HCT116 (cell line): ENCODE results near the gene A1CF. TPM values are rescaled to one million over a fixed set of nuclear protein-coding genes. Genes with fewer than 3 reads are reported as not detected.

Experiments
- ATAC-seq: fragments of 200-7000 bp; cut with Tn5 transposase; 2 replicates; pipeline ENCODE4 v1.9.1; 2020; ENCODE audit warnings: mild to moderate bottlenecking, moderate library complexity
- BruUV-seq: library from RNA; stranded (reverse); fragments of 400-500 nt; replicated peaks from 2 replicates; lab custom pipeline; 2021; lab: Mats Ljungman, UMichigan
- CTCF ChIA-PET: fragments of 300-600 bp; sonication (Branson Sonifier 250); formaldehyde crosslinking; loops from one replicate; lab custom pipeline; 2021; ENCODE audit warnings: antibody characterized with exemption; lab: Charles Lee
- POLR2A ChIA-PET: fragments of 300-600, 350-600 bp; sonication (Branson Sonifier 250); formaldehyde crosslinking; loops from one replicate; lab custom pipeline; 2021; ENCODE audit warnings: antibody characterized with exemption; lab: Charles Lee
- RAD21 ChIA-PET, 2 experiments: fragments of 300-600 bp; sonication (Branson Sonifier 250); formaldehyde crosslinking; loops; one replicate each; lab custom pipeline; 2023; ENCODE audit warnings: low total read pairs in 2 of 2; ENCODE audit not compliant: uncharacterized antibody in 2 of 2, unreplicated experiment in 2 of 2, low non-redundant PET in 1 of 2; lab: Charles Lee
- DNase-seq: peaks from one replicate; pipeline ENCODE4 v3.0.0-alpha.2; 2010; ENCODE audit warnings: low read depth, low spot score
- H2AFZ ChIP-seq: fragments of 200-600 bp; shearing (Covaris generic), sonication (generic); 2 replicates; pipeline ENCODE4 v1.6.1; 2017; ENCODE audit warnings: low read depth, mixed run types, mixed read lengths, antibody characterized with exemption, low read length; ENCODE audit not compliant: poor library complexity, severe bottlenecking
- H3K27ac ChIP-seq: 2 replicates; pipeline ENCODE4 v1.5.1; 2012; ENCODE audit warnings: low read depth, low read length
- H3K27me3 ChIP-seq: fragments of 200-600 bp; sonication (generic); 2 replicates; pipeline ENCODE4 v1.6.1; 2016; ENCODE audit warnings: mixed run types, low read length, mixed read lengths; ENCODE audit not compliant: insufficient read depth
- H3K36me3 ChIP-seq, 2 experiments: fragments of 200-500 bp in 1 of 2; fragments of 200-600 bp in 1 of 2; sonication (Bioruptor generic) in 1 of 2; sonication (generic) in 1 of 2; 2 replicates each; pipeline versions ENCODE4 v1.5.1 to v1.6.1; 2014 to 2016; ENCODE audit warnings: low read length in 2 of 2, inconsistent platforms in 1 of 2, mixed read lengths in 1 of 2, mixed run types in 1 of 2; ENCODE audit not compliant: insufficient read depth in 2 of 2, control insufficient read depth in 1 of 2
- H3K4me1 ChIP-seq, 2 experiments: fragments of 200-600 bp in 1 of 2; sonication (generic) in 1 of 2; 2 replicates each; pipeline versions ENCODE4 v1.5.1 to v1.6.1; 2012 to 2017; ENCODE audit warnings: low read length in 2 of 2, inconsistent platforms in 1 of 2, mild to moderate bottlenecking in 1 of 2, mixed read lengths in 1 of 2, mixed run types in 1 of 2, moderate library complexity in 1 of 2; ENCODE audit not compliant: insufficient read depth in 2 of 2, control insufficient read depth in 1 of 2
- H3K4me2 ChIP-seq: fragments of 200-600 bp; sonication (generic); 2 replicates; pipeline ENCODE4 v1.6.1; 2017; ENCODE audit warnings: mixed run types, low read length, mixed read lengths
- H3K4me3 ChIP-seq, 2 experiments: fragments of 200-600 bp in 1 of 2; sonication (generic) in 1 of 2; replicated peaks in 1 of 2; 2 replicates each; pipeline ENCODE4 v1.5.1; 2011 to 2016; ENCODE audit warnings: low read length in 2 of 2, control low read depth in 1 of 2, low read depth in 1 of 2, mild to moderate bottlenecking in 1 of 2, mixed read lengths in 1 of 2, mixed run types in 1 of 2
- H3K79me2 ChIP-seq: fragments of 200-600 bp; sonication (generic); 2 replicates; pipeline ENCODE4 v1.6.1; 2017; ENCODE audit warnings: mild to moderate bottlenecking, mixed run types, low read length, moderate library complexity, mixed read lengths; ENCODE audit not compliant: insufficient read depth
- H3K9ac ChIP-seq: fragments of 200-600 bp; sonication (generic); 2 replicates; pipeline ENCODE4 v1.6.1; 2016; ENCODE audit warnings: low read length, mixed read lengths
- H3K9me2 ChIP-seq: fragments of 200-600 bp; sonication (generic), shearing (Covaris generic); 2 replicates; pipeline ENCODE4 v1.6.1; 2017; ENCODE audit warnings: mixed run types, mild to moderate bottlenecking, moderate library complexity; ENCODE audit not compliant: insufficient read depth
- H3K9me3 ChIP-seq, 2 experiments: fragments of 200-500 bp in 1 of 2; fragments of 200-600 bp in 1 of 2; sonication (Bioruptor generic) in 1 of 2; sonication (generic) in 1 of 2; 2 replicates each; pipeline ENCODE4 v1.6.1; 2014 to 2017; ENCODE audit warnings: low read length in 2 of 2, mixed read lengths in 2 of 2, inconsistent platforms in 1 of 2, low read depth in 1 of 2, mild to moderate bottlenecking in 1 of 2, mixed run types in 1 of 2, moderate library complexity in 1 of 2; ENCODE audit not compliant: control insufficient read depth in 1 of 2, insufficient read depth in 1 of 2
- H4K20me1 ChIP-seq: fragments of 200-600 bp; sonication (generic), shearing (Covaris generic); 2 replicates; pipeline ENCODE4 v1.6.1; 2017; ENCODE audit warnings: mixed run types, mild to moderate bottlenecking, moderate library complexity; ENCODE audit not compliant: insufficient read depth
- CBX3 ChIP-seq: IDR thresholded peaks from 2 replicates; pipeline ENCODE4 v1.6.1; 2012; ENCODE audit warnings: low read depth
- EZH2 ChIP-seq: fragments of 200-600 bp; sonication (generic); IDR thresholded peaks from 2 replicates; pipeline ENCODE4 v1.6.1; 2017; ENCODE audit warnings: antibody characterized with exemption, mixed run types
- SP1 ChIP-seq: IDR thresholded peaks from 2 replicates; pipeline ENCODE4 v1.6.1; 2012; ENCODE audit warnings: low read depth
- ZBTB33 ChIP-seq: IDR thresholded peaks from 2 replicates; pipeline ENCODE4 v1.6.1; 2011; ENCODE audit warnings: mild to moderate bottlenecking, low read length, moderate library complexity; ENCODE audit not compliant: insufficient replicate concordance; ENCODE audit errors: extremely low read depth
- ZFX ChIP-seq: fragments of 450-650 bp; IDR thresholded peaks from 2 replicates; pipeline ENCODE4 v1.6.1; 2017
- intact Hi-C: fragments of 100-400 bp; cut with micrococcal nuclease; formaldehyde crosslinking; loops from 2 replicates; pipeline ENCODE4 v1.10.0; 2022
- total RNA-seq: library from RNA; stranded (reverse); gene quantifications from one replicate; pipeline ENCODE4 v1.2.1, GENCODE V29; 2021; ENCODE audit not compliant: unreplicated experiment

A1CF gene
- total RNA-seq, 1 experiment from 2014 or later = 0.30 TPM

GRCh38 chr10:50862719-50863118 lies 22.7 kb downstream of the A1CF start:
- intact Hi-C loops = no loop called here
- no TSS peak for BruUV-seq
- DNase-seq (no peak), ATAC-seq (no peak)
- RAD21 ChIA-PET = no interaction called here
- CTCF ChIA-PET = no interaction called here
- no peaks in the 10 kb centered on the region for H4K20me1 ChIP-seq
- no peak for TF ChIP-seq SP1
- no peak for TF ChIP-seq ZBTB33
- no peak for TF ChIP-seq ZFX
- no peak for TF ChIP-seq CBX3
- H3K4me3 ChIP-seq = no peak overlapping the region
- H3K9ac ChIP-seq = no peak overlapping the region
- H3K4me2 ChIP-seq = no peak overlapping the region
- POLR2A ChIA-PET = no interaction called here
- H2AFZ ChIP-seq = no peak overlapping the region
- H3K9me3 ChIP-seq = no peaks in the 10 kb centered on the region
- H3K4me1 ChIP-seq = peaks cover 4% of the 10 kb centered on the region in 2 experiments; a peak in 3 of 4 replicates
- H3K9me2 ChIP-seq = no peaks in the 10 kb centered on the region
- no peaks in the 10 kb centered on the region for H3K79me2 ChIP-seq
- H3K27me3 ChIP-seq = no peaks in the 10 kb centered on the region
- H3K27ac ChIP-seq = no peak overlapping the region
- H3K36me3 ChIP-seq = no peaks in the 10 kb centered on the region

- BruUV-seq = no TSS peak
- Histone ChIP-seq H3K27ac (no peak overlapping the region), H3K9me3 (no peaks in the 10 kb centered on the region), H3K36me3 (no peaks in the 10 kb centered on the region), H3K79me2 (no peaks in the 10 kb centered on the region), H3K9ac (no peak overlapping the region), H3K4me1 (peaks cover 9 to 16% of the 10 kb centered on the region in 2 experiments), H3K4me3 (no peak overlapping the region), H3K4me2 (no peak overlapping the region), H3K9me2 (no peaks in the 10 kb centered on the region), H2AFZ (no peak overlapping the region), H3K27me3 (no peaks in the 10 kb centered on the region), H4K20me1 (no peaks in the 10 kb centered on the region)
- DNase-seq = no peak
- TF ChIP-seq EZH2 (no peak), SP1 (no peak)
- ChIA-PET RAD21 (no interaction called here), POLR2A (no interaction called here), CTCF (no interaction called here)
- ATAC-seq = no peak
- intact Hi-C loops = no loop called here
These were observed 24.1 kb downstream of the A1CF start for GRCh38 chr10:50861370-50861769.
